NB4 (cell line): ENCODE results near the gene AGBL4.
"Not testable (repeated sequence)": the region's sequence is repeated elsewhere in the genome, so short reads cannot be mapped to it uniquely, and the experiment has no call there.

ENCODE experiments used
- DNase-seq: peaks from one replicate; pipeline ENCODE4 v3.0.0; 2010; ENCODE audit warnings: low read depth
- H3K4me3 ChIP-seq: one replicate; pipeline ENCODE4 v1.5.1; 2011; ENCODE audit warnings: mild to moderate bottlenecking, low read depth, low read length, moderate library complexity
- MAX ChIP-seq: IDR thresholded peaks from 2 replicates; pipeline ENCODE4 v1.6.1; 2011; ENCODE audit warnings: low read depth, low read length
- MYC ChIP-seq: IDR thresholded peaks from 2 replicates; pipeline ENCODE4 v1.6.1; 2011; ENCODE audit warnings: low read depth, low read length
- POLR2A ChIP-seq: IDR thresholded peaks from 2 replicates; pipeline ENCODE4 v1.6.1; 2011; ENCODE audit warnings: mild to moderate bottlenecking; ENCODE audit not compliant: insufficient read length; ENCODE audit errors: extremely low read depth
- TF ChIP-seq, protein P1 (sequence below): IDR thresholded peaks from one replicate; pipeline ENCODE4 v1.5.1; 2012; ENCODE audit warnings: low read depth, low read length

Gene AGBL4

GRCh38 chr1:48526008-48526710, 1497.6 kb downstream of the AGBL4 start:
- no peak for DNase-seq
- TF ChIP-seq, protein P1, sequence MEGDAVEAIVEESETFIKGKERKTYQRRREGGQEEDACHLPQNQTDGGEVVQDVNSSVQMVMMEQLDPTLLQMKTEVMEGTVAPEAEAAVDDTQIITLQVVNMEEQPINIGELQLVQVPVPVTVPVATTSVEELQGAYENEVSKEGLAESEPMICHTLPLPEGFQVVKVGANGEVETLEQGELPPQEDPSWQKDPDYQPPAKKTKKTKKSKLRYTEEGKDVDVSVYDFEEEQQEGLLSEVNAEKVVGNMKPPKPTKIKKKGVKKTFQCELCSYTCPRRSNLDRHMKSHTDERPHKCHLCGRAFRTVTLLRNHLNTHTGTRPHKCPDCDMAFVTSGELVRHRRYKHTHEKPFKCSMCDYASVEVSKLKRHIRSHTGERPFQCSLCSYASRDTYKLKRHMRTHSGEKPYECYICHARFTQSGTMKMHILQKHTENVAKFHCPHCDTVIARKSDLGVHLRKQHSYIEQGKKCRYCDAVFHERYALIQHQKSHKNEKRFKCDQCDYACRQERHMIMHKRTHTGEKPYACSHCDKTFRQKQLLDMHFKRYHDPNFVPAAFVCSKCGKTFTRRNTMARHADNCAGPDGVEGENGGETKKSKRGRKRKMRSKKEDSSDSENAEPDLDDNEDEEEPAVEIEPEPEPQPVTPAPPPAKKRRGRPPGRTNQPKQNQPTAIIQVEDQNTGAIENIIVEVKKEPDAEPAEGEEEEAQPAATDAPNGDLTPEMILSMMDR: no peak
- no peak for TF ChIP-seq MAX
- no peak for TF ChIP-seq POLR2A
- TF ChIP-seq MYC: no peak
- H3K4me3 ChIP-seq: no peak overlapping the region

GRCh38 chr1:48524892-48525467, 1498.8 kb downstream of the AGBL4 start:
- no peak overlapping the region for H3K4me3 ChIP-seq
- DNase-seq: no peak
- TF ChIP-seq POLR2A: no peak
- no peak for TF ChIP-seq MYC

DNA sequence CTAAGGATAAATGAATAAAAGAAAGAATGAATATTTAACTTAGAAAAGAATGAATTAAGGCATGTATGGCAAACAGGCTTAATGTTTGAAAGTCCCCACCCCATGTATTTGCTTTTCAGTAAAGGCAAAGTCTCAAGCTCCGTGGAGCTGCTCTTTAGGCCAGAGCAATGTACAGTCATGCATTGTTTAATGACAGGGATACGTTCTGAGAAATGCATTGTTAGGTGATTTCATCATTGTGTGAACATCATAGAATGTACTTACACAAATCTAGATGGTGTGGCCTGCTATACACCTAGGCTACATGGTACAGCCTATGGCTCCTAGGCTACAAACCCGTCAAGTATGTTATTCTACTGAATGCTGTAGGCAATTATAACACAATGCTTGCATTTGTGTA, 1500.2 kb downstream of the AGBL4 start:
- TF ChIP-seq MYC: no peak
- no peak for TF ChIP-seq POLR2A
- no peak overlapping the region for H3K4me3 ChIP-seq
- DNase-seq: no peak

- not testable (repeated sequence) for H3K4me3 ChIP-seq, DNase-seq
Observed at GRCh38 chr1:48519896-48520295, 1503.9 kb downstream of the AGBL4 start.

DNA sequence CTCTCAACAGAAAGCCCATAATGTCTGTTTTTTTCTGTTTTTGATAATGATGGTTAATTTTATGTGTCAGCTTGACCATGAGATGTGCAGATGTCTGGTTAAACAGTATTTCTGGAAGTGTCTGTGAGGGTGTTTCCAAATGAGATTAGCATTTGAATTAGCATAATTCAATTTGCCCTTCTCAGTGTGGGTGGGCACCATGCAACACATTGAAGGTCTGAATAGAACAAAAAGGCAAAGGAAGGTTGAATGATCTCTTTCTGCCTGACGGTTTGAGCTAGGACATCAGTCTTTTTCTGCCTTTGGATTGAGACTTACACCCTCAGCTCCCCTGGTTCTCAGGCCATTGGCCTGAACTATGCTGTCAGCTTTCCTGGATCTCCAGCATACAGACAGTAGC, 1516.9 kb downstream of the AGBL4 start:
- H3K4me3 ChIP-seq: no peak overlapping the region
- no peak for TF ChIP-seq MAX
- TF ChIP-seq, protein P1: no peak
- no peak for TF ChIP-seq POLR2A
- no peak for TF ChIP-seq MYC
- no peak for DNase-seq

DNA sequence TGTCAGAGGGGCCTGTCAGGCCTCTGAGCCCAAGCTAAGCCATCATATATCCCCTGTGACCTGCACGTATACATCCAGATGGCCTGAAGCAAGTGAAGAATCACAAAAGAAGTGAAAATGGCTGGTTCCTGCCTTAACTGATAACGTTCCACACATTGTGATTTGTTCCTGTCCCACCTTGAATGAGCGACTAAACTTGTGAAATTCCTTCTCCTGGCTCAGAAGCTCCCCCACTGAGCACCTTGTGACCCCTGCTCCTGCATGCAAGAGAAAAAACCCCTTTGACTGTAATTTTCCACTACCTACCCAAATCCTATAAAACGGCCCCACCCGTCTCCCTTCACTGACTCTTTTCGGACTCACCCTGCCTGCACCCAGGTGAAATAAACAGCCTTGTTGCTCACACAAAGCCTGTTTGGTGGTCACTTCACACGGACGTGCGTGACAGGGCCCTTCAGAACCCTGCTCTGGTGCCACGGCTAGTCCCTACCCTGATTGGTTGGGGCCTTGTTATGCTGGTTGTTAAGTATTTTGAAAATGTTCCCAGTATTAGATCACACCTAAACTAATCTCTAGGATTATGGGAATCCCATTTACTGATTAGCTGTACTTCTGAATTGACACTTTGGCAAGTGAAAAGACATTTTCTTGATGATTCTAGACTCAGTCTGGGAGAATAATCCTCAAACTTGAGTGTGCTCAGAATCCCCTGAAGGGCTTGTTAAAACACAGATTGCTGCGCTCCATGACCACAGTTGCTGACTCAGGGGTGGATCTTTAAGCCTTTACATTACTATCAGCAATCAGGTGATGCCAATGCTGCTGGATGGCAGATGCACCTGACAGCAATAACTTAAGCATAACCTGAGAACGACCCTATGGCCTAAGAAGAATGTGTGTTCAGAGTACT, 1523.0 kb downstream of the AGBL4 start:
- DNase-seq: no peak
- no peak overlapping the region for H3K4me3 ChIP-seq
- TF ChIP-seq POLR2A: no peak
- TF ChIP-seq, protein P1: no peak
- no peak for TF ChIP-seq MYC
- TF ChIP-seq MAX: no peak

DNA sequence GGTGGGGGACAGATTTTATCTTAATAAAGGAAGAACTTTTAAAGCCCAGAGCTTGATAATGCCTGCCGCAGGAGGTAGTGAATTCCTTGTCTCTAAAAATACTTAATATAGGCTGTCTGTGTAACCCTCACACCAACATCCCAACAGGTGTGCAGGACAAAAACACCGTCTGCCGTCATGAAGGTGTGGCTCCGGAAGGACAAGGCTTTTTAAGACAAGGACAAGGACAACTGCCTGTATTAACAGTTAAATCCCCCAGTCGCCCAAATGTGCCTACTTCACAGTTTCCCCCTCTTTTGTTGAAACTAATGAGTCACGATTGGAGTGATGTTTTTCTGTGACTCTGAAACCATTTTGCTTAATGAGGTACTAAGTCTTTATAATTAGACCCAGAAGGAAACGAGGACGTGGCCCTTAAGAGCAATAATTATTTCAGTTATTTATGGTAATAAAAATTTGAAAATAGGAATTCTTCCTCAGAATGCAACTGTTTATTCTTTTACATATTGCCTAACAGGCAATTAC, 1524.5 kb downstream of the AGBL4 start:
- no peak for TF ChIP-seq MYC
- TF ChIP-seq, protein P1: no peak
- TF ChIP-seq MAX: no peak
- TF ChIP-seq POLR2A: no peak
- no peak for DNase-seq
- H3K4me3 ChIP-seq: no peak overlapping the region
